ENCODE results near the gene CEP192.
A peak's percentile ranks its signal among the peaks of the same experiment; 100 is the strongest.
"Not testable (repeated sequence)": the region's sequence is repeated elsewhere in the genome, so short reads cannot be mapped to it uniquely, and the experiment has no call there.

The CEP192 gene, protein sequence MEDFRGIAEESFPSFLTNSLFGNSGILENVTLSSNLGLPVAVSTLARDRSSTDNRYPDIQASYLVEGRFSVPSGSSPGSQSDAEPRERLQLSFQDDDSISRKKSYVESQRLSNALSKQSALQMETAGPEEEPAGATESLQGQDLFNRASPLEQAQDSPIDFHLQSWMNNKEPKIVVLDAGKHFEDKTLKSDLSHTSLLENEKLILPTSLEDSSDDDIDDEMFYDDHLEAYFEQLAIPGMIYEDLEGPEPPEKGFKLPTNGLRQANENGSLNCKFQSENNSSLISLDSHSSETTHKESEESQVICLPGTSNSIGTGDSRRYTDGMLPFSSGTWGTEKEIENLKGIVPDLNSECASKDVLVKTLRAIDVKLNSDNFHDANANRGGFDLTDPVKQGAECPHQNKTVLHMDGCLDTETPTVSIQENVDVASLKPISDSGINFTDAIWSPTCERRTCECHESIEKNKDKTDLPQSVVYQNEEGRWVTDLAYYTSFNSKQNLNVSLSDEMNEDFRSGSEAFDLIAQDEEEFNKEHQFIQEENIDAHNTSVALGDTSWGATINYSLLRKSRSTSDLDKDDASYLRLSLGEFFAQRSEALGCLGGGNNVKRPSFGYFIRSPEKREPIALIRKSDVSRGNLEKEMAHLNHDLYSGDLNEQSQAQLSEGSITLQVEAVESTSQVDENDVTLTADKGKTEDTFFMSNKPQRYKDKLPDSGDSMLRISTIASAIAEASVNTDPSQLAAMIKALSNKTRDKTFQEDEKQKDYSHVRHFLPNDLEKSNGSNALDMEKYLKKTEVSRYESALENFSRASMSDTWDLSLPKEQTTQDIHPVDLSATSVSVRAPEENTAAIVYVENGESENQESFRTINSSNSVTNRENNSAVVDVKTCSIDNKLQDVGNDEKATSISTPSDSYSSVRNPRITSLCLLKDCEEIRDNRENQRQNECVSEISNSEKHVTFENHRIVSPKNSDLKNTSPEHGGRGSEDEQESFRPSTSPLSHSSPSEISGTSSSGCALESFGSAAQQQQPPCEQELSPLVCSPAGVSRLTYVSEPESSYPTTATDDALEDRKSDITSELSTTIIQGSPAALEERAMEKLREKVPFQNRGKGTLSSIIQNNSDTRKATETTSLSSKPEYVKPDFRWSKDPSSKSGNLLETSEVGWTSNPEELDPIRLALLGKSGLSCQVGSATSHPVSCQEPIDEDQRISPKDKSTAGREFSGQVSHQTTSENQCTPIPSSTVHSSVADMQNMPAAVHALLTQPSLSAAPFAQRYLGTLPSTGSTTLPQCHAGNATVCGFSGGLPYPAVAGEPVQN (N-terminal part only)

GRCh38 chr18:12990967-12991820 is at the start of gene CEP192:
Gene CEP192 (plus strand): TSS chr18:12991362. CDS start chr18:12999425, 8,063 bp downstream.
- DNase-seq (ENCODE audit: low spot score): peak; percentile 96

- no peak for DNase-seq (ENCODE audit: low spot score)
Measured at GRCh38 chr18:12943215-12943614, 47.9 kb upstream of the CEP192 start.

DNA sequence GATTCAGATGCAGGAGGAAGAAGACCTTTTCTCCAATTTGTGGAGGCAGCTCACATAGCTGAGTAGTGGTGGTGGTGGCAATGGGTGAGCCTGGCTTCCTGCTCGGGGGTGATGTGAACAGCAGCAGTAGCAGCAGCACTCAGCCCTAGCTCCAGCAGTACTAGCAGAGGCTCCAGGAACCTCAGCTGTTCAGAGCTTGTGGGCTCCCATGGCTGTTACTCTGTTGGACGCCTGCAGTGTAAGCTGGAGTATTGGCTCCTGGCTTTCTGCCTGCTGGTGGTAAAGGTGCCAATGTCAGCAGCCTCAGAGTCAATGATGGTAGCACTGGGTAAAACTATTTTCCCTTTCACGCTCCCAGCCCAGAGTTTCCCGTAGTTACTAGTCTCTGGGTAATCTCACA is 46.5 kb upstream of the CEP192 start:
- DNase-seq (ENCODE audit: low spot score): no peak

GRCh38 chr18:12946549-12947284 is 44.4 kb upstream of the CEP192 start:
- DNase-seq (ENCODE audit: low spot score): peak; percentile 26

- peak; percentile 95 for DNase-seq (ENCODE audit: low spot score)
Measured at GRCh38 chr18:12947285-12948049, 43.7 kb upstream of the CEP192 start, which contains the start of gene SEH1L. Gene SEH1L (plus strand): TSS chr18:12948011. CDS start chr18:12948122, 111 bp downstream.

DNA sequence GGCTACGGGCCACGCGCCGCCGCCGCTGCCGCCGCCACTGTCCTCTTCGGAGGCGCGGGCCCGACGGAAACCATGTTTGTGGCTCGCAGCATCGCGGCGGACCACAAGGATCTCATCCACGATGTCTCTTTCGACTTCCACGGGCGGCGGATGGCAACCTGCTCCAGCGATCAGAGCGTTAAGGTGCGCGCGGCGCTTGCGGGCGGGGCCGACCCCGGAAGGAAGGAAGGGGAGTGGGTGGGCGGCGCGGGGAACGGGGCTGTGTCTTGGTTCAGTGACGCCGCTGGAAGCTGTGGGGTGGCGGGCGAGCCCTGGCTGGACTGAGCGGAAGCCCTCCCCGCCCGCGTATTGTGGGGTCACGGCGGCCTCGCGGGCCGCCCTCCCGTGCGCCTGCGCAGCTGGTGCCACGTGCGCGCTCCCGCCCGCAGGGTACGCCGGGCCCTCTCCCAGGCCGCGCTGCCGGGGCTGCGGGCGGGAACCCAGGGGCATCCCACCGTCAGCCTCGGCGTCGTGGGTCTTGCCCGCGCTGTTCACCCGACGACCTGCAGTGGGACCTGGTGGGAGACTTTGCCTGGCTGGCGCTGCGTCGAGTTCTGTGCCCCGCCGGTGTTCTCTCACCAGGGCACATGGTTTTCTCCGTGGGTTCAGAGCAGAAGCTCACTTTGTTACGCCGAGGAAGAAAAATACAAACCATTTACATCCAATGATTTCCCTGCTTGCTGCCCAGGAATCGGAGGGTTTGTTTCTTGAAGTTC is 42.9 kb upstream of the CEP192 start:
- peak; percentile 90 for DNase-seq (ENCODE audit: low spot score)

GRCh38 chr18:12958478-12958877 is 32.7 kb upstream of the CEP192 start:
- no peak for DNase-seq (ENCODE audit: low spot score)

- no peak for DNase-seq (ENCODE audit: low spot score)
Measured at GRCh38 chr18:12960395-12960794, 30.8 kb upstream of the CEP192 start.

DNA sequence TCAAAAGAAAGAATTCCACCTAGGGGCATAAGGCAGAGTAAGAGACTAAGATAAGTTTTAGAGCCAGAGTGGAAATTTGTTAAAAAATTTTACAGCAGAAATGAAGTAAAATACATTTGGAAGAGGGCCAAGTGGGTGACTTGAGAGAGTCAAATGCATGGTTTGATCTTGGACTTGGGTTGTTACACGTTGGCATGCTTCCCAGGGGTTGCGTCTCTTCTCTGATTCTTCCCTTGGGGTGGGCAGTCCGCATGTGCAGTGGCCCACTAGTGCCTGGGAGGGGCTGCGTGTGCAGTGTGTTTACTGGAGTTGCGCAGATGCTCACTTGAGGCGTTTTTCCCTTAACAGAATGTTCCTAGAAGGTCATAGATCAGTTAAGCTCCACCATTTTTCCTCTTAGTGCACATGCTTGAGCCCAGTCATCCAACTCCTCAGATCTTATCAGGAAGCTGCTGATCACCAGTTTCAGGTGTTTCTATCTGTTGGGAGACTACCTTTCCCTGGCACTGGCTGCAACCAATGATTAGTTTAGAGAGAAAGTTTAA is 30.2 kb upstream of the CEP192 start:
- no peak for DNase-seq (ENCODE audit: low spot score)

GRCh38 chr18:12963069-12963468 is 28.1 kb upstream of the CEP192 start:
- DNase-seq (ENCODE audit: low spot score): no peak

GRCh38 chr18:12968115-12968514 is 23.0 kb upstream of the CEP192 start:
- no peak for DNase-seq (ENCODE audit: low spot score)

- DNase-seq (ENCODE audit: low spot score): no peak
Measured at GRCh38 chr18:12968619-12969018, 22.5 kb upstream of the CEP192 start.

DNA sequence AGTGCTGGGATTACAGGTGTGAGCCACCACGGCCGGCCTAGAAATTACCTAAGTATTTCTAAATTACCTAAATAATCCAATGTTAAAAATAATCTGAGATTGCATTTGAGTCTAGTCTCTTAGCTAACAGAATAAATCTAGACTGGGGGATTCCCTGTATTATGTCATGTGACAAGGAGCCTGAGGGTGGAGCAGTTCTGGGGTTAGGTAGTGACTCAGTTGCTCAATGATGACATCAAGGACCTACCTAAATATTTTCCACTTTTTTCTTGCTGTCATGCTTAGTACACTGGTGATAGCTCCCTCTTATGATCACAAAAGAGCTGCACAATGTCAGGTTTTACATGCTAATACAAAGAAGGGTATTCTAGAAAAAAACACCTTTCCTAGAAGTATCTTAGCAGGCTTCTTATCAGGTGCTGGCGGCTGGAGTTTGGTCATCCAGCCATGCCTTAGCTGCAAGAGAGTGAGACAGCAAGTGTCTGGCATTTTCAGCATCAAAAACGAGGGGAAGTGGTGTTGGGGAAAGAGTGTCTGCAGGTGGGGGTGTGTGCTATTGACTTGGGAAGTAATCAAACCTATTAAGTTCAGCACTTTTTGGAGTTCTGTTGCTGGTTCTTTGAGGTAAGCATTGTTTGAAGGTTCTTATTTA is 17.5 kb upstream of the CEP192 start:
- DNase-seq (ENCODE audit: low spot score): no peak

DNA sequence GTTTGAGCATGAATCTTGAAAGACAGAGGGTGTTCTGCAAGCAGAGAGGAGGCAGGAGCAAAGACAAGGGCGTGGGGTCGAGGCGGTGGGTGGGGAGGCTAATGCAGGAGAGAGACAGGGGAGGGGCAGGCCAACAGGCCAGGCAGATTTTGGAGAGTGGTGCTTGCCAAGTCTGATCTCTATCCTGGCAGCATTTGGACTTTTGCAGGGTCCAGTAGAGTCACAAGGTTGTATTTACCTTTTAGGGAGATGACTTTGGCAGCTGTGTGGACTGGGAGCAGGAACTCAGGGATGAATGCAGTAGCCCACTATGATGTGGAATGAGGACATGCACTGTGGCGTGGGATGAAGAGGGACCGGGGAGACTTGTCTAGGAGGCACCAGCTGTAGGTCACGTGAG is 15.7 kb upstream of the CEP192 start:
- DNase-seq (ENCODE audit: low spot score): no peak

- no peak for DNase-seq (ENCODE audit: low spot score)
Measured at GRCh38 chr18:12976305-12976704, 14.9 kb upstream of the CEP192 start.

- not testable (repeated sequence) for DNase-seq (ENCODE audit: low spot score)
Measured at GRCh38 chr18:12980065-12980464, 11.1 kb upstream of the CEP192 start.

DNA sequence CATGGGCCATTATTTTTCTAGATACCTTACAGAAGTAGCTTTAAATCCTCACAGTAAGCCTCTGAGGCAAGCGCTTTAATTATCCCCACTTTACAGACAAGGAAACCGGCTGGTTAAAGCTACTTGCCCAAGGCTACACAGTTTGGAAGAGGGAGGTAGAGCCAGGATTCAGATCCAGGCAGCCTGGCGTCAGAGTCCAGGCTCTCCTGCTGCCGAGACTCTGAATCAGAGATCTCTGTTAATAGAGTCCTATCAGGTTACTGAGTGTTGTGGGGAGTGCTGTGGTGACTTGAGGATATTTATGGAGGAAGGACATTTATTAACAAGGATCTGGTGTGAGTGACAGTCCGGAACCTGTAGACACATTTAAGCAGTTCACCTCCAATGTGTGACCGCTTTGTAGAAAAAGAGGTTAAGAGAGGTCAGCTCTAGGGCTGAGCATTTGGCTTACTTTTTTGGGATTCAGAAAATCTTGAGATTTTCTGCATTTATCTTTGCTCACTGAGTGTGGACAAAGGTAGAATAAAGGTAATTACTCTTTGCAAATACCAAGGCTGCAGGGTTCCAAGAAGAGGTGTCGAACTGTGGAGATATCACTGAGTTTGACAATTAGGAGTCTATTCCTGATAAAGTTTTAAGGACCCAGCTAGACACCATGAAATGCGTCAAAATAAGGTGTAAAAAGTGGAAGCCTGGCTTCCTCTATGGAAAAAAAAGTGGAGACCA is 1.6 kb upstream of the CEP192 start:
- DNase-seq (ENCODE audit: low spot score): no peak
